Brain pericyte (primary cell): Measurements from ENCODE around the gene ASIP.
A peak's percentile ranks its signal among the peaks of the same experiment; 100 is the strongest.
"Not testable (repeated sequence)": the region's sequence is repeated elsewhere in the genome, so short reads cannot be mapped to it uniquely, and the experiment has no call there.

Source experiments
- DNase-seq: peaks from one replicate; pipeline ENCODE4 v3.0.0-alpha.2; 2012; ENCODE audit warnings: low read depth, low spot score

Gene ASIP

DNA sequence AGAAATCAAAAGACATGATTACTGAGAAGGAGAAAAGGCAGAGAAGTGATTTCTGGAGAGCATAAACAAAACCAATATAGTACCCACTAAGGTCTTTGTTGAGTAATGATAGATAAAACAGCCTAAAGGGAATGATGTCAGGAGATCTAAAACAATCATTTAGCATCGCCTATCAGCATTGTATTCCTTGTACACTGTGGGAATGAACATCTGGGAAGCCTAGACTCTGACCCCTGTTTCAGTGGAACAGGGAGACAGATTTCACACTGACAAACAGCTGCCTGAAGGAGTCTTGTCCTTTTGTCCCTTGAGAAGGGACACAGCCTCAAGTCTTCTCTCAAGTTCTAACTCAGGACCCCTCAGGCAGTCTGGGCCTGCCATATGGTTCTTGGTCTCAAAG, 1.7 kb downstream of the ASIP start:
- no peak for DNase-seq

DNA sequence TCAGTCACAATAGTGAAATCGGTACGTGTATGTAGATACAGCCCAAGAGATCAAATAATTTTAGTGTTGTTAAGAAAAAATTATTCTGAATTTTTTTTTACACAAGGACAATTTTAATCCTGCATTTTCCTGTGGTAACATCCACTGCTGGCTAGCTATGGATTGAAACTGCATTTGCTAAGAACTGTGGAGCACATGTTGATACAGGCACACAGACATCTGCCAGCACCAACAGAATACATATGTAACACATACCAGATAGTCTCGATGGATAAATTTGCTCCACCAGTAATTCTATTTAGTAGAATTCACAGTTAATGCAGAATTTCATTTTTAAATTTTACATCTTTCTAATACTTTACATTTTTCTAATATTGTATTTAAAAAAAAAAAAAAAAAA, 2.2 kb downstream of the ASIP start:
- DNase-seq, result no peak

DNA sequence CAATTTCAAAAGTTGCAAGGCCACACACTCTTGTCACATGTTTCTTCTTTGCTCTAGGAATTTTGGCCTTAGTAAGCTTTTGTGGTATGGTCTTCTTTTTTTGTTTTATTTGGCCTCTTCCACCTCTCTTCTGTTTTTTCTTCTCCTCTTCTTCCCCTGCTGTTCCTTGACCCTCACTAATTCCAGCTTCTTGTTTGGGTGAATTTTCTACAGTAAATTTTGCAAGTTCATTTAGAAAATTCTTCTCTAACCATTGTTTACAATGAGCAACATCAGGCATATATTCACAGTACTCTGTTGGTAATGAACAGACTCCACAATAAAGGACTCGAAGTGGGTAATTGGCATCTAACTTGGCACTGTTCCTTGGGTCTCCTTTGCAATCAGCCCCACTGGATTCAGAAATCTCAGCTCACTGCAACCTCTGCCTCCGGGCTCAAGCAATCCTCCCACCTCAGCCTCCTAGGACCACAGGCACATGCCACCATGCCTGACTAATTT, 5.0 kb downstream of the ASIP start:
- no peak for DNase-seq

- no peak for DNase-seq
These were observed 8.1 kb downstream of the ASIP start for GRCh38 chr20:34249291-34249690.

GRCh38 chr20:34250005-34250404, 8.8 kb downstream of the ASIP start:
- DNase-seq, result no peak

DNA sequence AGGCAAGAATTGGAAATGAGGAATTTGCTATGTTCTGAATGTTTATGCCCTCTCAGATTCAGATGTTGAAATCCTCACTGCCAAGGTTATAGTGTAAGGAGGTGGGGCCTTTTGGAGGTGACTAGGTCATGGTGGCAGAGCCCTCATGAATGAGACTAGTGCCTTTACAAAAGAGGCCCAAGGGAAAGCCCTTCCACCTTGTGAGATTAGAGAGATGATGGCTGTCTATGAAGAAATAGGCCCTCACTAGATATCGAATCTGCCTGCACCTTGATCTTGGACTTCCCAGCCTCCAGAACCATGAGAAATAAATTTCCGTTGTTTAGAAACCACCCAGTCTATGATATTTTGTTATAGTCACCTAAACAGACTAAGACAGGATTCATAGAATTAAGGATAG, 10.4 kb downstream of the ASIP start:
- no peak for DNase-seq

- DNase-seq, result not testable (repeated sequence)
These were observed 11.3 kb downstream of the ASIP start for GRCh38 chr20:34252431-34253086.

DNA sequence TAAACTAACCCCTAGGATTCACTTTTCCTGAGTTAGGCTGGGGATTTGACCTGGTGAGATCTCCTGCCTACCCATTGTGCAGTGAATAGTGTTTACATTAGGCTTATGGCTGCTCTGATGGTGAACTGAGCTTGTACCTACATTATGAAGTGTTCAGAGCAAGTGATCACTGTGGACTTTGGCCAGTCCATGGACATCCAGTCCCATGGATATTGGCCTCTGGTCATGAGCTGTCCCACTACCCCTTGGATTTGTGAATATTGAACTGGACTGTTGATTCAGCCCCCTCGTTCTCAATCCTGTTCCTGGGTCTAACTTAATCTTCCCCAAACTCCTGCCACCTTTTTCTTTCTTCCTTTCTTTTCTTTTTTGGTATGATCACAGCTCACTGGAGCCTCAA, 13.8 kb downstream of the ASIP start:
- DNase-seq, result no peak

GRCh38 chr20:34256629-34257124, 15.5 kb downstream of the ASIP start:
- DNase-seq, result no peak

- DNase-seq, result no peak
These were observed 19.2 kb downstream of the ASIP start for GRCh38 chr20:34260208-34260942.

DNA sequence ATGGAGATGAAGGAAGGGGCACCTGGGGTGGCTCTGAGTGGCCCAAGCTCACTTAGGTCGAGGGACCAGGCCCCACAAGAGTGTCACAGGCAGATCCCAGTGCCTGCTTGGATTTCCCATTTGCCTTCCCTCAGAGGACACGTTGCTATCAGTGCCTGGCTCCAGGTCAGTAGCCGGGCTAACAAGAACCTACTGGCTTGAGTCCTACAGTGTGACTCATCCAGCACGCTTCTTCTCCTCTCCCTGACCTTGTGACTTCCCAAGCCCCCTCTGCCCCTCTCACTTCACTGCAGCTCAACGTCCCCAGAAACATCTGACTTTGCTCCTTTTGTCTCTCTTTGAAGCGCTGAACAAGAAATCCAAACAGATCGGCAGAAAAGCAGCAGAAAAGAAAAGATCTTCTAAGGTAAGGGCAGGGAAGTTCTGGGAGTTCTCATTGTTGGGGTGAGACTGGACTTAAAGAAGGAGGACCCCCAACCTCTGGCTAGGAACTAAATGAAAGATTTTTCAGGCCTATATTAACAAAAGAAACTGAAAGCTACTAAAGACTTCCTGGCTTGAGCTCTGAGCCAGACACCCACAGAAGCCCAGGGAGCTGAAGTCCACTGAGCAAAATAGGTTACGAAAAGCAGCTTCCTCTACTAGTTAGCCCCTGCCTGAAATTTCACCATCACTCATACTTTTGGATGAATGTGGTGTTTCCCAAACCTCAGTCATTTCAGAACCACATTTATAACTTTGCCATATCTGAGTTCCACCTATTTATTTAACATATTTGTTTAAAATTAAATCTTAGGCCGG, 21.5 kb downstream of the ASIP start:
- DNase-seq, result no peak

GRCh38 chr20:34263468-34263867, 22.2 kb downstream of the ASIP start:
- not testable (repeated sequence) for DNase-seq

DNA sequence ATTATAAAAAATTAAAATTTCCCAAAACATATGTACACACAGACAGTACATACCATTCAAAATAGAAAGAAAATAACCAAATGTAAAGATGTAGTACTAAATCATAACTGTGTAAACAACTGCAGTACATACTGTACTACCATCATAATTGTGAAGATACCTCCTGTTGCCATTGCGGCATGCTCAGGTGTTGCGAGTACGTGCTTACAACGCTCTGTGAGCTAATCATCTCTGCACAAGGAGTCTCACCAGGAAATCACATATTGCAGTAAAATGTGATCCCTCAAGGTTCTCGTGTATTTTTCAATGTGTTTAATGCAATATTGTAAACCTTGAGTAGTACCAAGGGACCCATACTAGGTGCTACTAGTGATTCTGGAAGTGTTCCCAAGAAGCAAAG, 22.9 kb downstream of the ASIP start:
- no peak for DNase-seq

DNA sequence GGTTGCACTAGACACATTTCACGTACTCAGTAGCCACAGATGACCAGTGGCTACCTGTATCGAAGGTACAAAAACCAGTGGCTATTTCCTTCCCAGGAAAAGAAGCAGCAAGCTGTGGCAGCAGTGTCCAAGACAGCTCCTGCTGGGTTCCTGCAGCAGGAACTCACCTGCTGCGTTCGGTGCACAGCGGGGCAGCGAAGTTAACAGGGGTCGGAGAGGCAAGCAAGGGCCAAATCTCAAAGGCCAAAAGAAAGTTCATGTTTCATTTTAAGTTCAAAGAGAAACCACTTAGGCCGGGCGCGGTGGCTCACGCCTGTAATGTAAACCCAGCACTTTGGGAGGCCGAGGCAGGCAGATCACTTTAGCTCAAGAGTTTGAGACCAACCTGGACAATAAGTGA, 26.9 kb downstream of the ASIP start:
- DNase-seq, result no peak

GRCh38 chr20:34268851-34269636, 27.8 kb downstream of the ASIP start:
- no peak for DNase-seq

DNA sequence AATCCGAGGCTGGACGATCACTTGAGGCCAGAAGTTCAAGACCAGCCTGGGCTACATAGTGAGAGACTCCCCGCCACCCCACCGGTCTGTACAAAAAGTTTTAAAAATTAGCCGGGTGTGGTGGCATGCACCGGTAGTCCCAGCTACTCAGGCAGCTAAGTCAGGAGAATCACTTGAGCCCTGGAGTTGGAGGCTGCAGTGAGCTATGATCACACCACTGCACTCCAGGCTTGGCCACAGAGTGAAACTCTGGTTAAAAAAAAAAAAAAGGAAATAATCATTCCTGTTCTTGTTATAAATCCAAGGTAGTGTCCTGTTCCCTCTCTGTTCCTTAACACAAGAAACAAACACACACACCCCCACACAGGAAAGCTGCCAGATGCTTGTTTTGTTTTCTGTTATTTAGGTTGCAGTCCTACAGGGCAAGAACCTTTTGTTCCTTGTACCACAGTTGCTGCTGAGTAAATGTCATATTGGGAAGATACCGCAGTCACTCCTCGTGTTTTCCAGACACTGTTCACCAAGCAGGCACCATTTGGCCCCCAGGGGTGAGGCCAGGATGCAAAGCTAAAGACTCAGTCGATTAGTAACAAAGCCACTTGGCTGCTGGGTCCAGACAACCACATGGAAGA, 28.9 kb downstream of the ASIP start:
- peak; percentile 63 for DNase-seq

- no peak for DNase-seq
These were observed 30.7 kb downstream of the ASIP start for GRCh38 chr20:34271956-34272355.

- DNase-seq, result no peak
These were observed 33.5 kb downstream of the ASIP start for GRCh38 chr20:34274694-34275093.

- DNase-seq, result no peak
These were observed 40.0 kb downstream of the ASIP start for GRCh38 chr20:34281177-34281576.

DNA sequence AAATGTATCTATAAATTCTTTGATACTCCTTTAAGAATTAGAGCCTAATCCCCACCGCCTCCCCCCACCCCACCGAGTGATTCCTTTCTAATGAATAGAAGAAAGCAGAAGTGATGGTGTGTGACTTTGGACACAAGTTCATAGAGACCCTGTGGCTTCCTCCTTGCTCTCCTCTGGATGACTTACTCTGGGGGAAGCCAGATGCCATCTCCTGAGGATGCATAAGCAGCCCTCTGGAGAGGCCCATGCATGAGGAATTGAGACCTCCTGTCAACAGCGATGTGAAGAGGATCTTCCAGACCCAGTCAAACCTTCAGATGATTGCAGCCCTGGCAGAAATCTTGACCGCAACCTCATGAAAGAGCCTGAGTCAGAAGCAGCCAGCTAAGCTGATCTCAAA, 40.8 kb downstream of the ASIP start:
- DNase-seq, result no peak

DNA sequence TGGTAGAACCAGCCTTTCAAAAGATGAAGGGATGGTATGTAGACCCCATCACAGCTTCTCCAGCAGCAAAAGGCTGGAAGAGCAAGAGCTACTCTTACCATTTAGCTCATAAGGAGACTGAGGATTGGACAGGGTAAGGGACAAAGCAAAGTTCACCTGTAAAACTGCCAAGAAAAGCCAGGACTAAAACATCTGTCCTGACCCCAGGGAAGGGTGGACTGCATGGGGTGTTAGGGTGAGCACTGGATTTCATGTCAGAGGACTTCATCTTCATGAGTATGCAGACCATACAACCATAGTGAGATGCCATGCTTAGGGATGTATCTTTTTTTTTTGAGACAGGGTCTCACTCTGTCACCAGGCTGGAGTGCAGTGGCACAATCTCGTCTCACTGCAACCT, 42.6 kb downstream of the ASIP start:
- DNase-seq, result no peak
